Natural killer cell (primary cell): ENCODE data around the gene SLC6A19. TPM values are rescaled to one million over a fixed set of nuclear protein-coding genes. Genes with fewer than 3 reads are reported as not detected.

Experiments used
- ATAC-seq, 3 donors: fragments of 150-1000 bp in 2 of 3; fragments of 200-7000 bp in 1 of 3; cut with Tn5 transposase; 1 replicate in 1 of 3; 2 replicates in 2 of 3; pipeline ENCODE4 v1.10.0; 2021; ENCODE audit warnings: mild to moderate bottlenecking in 2 of 3, moderate library complexity in 2 of 3
- DNase-seq, 2 donors: peaks; one replicate each; pipeline versions ENCODE4 v3.0.0 to v3.0.0-alpha.2; 2013 to 2021; ENCODE audit warnings: mixed read lengths in 1 of 2
- H3K27ac ChIP-seq: one replicate; pipeline ENCODE4 v1.5.1; 2013; ENCODE audit warnings: mild to moderate bottlenecking, low read length
- H3K27me3 ChIP-seq: one replicate; pipeline ENCODE4 v1.6.1; 2013; ENCODE audit warnings: low read length; ENCODE audit not compliant: control insufficient read depth, insufficient read depth
- H3K36me3 ChIP-seq: one replicate; pipeline ENCODE4 v1.6.1; 2013; ENCODE audit warnings: low read length; ENCODE audit not compliant: control insufficient read depth, insufficient read depth
- H3K4me1 ChIP-seq: one replicate; pipeline ENCODE4 v1.6.1; 2013; ENCODE audit warnings: low read length; ENCODE audit not compliant: control insufficient read depth, insufficient read depth
- H3K4me3 ChIP-seq: one replicate; pipeline ENCODE4 v1.5.1; 2013; ENCODE audit warnings: low read length
- H3K9me3 ChIP-seq: one replicate; pipeline ENCODE4 v1.6.1; 2013; ENCODE audit warnings: low read length; ENCODE audit not compliant: control insufficient read depth, insufficient read depth
- H3K27ac Mint-ChIP-seq, 2 donors: one replicate each; pipeline ENCODE4 v1.8.0; 2022; ENCODE audit warnings: mild to moderate bottlenecking in 2 of 2, mixed read lengths in 2 of 2, moderate library complexity in 1 of 2
- H3K27me3 Mint-ChIP-seq, 2 donors: one replicate each; pipeline ENCODE4 v1.8.0; 2022; ENCODE audit warnings: low read depth in 2 of 2, mixed read lengths in 2 of 2
- H3K36me3 Mint-ChIP-seq: one replicate; pipeline ENCODE4 v1.8.0; 2022; ENCODE audit warnings: mixed read lengths
- H3K4me1 Mint-ChIP-seq, 2 donors: one replicate each; pipeline ENCODE4 v1.8.0; 2022; ENCODE audit warnings: mixed read lengths in 2 of 2
- H3K4me3 Mint-ChIP-seq: one replicate; pipeline ENCODE4 v1.8.0; 2022; ENCODE audit warnings: mild to moderate bottlenecking, moderate library complexity, mixed read lengths
- H3K9me3 Mint-ChIP-seq, 2 donors: one replicate each; pipeline ENCODE4 v1.8.0; 2022; ENCODE audit warnings: mixed read lengths in 2 of 2
- WGBS: methylation state at CpG from one replicate; pipeline ENCODE4 v1.1.7; 2013; ENCODE audit warnings: missing lambda C conversion rate; ENCODE audit not compliant: insufficient coverage; 5-methylcytosine and 5-hydroxymethylcytosine counted together
- intact Hi-C: fragments of 100-400 bp; cut with micrococcal nuclease; formaldehyde crosslinking; loops from one replicate; pipeline ENCODE4 v1.14.2; 2022
- total RNA-seq, 4 donors: library from RNA; stranded (reverse); fragments of 120-200 nt in 1 of 4; gene quantifications; one replicate each; pipeline versions ENCODE4 v1.2.3 to v1.2.4, GENCODE V29; 2013 to 2022
- TF ChIP-seq, protein P1 (sequence below): fragments of 200-600 bp; IDR thresholded peaks from one replicate; pipeline ENCODE4 v1.8.0; 2022; ENCODE audit warnings: antibody characterized with exemption

SLC6A19 gene
- total RNA-seq, 3 donors from 2014 or later (not counting 1 experiment from before 2014, with no cell fraction given): not detected

GRCh38 chr5:1243487-1244130 lies 42.2 kb downstream of the SLC6A19 start:
- Histone ChIP-seq H3K27me3 (peaks cover 2% of the 10 kb centered on the region), H3K4me3 (no peak overlapping the region), H3K27ac (no peak overlapping the region), H3K36me3 (no peaks in the 10 kb centered on the region), H3K9me3 (no peaks in the 10 kb centered on the region), H3K4me1 (no peaks in the 10 kb centered on the region)
- H3K36me3 Mint-ChIP-seq: no peaks in the 10 kb centered on the region
- peaks cover 0 to 3% of the 10 kb centered on the region in 2 donors for H3K27me3 Mint-ChIP-seq
- ATAC-seq (no peak), DNase-seq (no peak)
- intact Hi-C loops: no loop called here
- no peak overlapping the region for H3K4me3 Mint-ChIP-seq
- TF ChIP-seq, protein P1, sequence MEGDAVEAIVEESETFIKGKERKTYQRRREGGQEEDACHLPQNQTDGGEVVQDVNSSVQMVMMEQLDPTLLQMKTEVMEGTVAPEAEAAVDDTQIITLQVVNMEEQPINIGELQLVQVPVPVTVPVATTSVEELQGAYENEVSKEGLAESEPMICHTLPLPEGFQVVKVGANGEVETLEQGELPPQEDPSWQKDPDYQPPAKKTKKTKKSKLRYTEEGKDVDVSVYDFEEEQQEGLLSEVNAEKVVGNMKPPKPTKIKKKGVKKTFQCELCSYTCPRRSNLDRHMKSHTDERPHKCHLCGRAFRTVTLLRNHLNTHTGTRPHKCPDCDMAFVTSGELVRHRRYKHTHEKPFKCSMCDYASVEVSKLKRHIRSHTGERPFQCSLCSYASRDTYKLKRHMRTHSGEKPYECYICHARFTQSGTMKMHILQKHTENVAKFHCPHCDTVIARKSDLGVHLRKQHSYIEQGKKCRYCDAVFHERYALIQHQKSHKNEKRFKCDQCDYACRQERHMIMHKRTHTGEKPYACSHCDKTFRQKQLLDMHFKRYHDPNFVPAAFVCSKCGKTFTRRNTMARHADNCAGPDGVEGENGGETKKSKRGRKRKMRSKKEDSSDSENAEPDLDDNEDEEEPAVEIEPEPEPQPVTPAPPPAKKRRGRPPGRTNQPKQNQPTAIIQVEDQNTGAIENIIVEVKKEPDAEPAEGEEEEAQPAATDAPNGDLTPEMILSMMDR: no peak
- no peaks in the 10 kb centered on the region for H3K9me3 Mint-ChIP-seq
- H3K27ac Mint-ChIP-seq: no peak overlapping the region
- no peaks in the 10 kb centered on the region for H3K4me1 Mint-ChIP-seq
- WGBS: 63% methylated on average over 33 of the region's 33 CpGs

DNA sequence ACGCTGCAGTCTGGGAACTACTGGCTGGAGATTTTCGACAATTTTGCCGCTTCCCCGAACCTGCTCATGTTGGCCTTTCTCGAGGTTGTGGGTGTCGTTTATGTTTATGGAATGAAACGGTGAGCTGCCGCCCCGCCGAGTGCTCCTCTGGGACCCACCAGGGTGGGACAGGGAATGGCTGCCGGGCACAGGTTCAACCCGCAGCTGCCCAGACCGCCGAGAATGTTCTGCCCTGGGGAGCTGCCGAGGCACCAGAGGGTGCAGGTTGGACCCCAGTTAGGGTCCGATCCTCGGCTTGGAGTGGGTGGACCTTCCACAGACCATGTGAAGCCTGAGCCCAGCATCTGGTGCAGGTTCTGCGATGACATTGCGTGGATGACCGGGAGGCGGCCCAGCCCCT lies 42.9 kb downstream of the SLC6A19 start:
- Mint-ChIP-seq H3K4me3 (no peak overlapping the region), H3K4me1 (no peaks in the 10 kb centered on the region), H3K36me3 (no peaks in the 10 kb centered on the region), H3K9me3 (no peaks in the 10 kb centered on the region), H3K27me3 (peaks cover 0 to 6% of the 10 kb centered on the region in 2 donors), H3K27ac (no peak overlapping the region)
- 77% methylated on average over 21 of the region's 21 CpGs for WGBS
- H3K4me1 ChIP-seq: no peaks in the 10 kb centered on the region
- no peak overlapping the region for H3K27ac ChIP-seq
- no peak for DNase-seq
- no peak overlapping the region for H3K4me3 ChIP-seq
- H3K9me3 ChIP-seq: no peaks in the 10 kb centered on the region
- no peaks in the 10 kb centered on the region for H3K36me3 ChIP-seq
- H3K27me3 ChIP-seq: peaks cover 2% of the 10 kb centered on the region
- no peak for ATAC-seq
- intact Hi-C loops: no loop called here
- TF ChIP-seq, protein P1: no peak

DNA sequence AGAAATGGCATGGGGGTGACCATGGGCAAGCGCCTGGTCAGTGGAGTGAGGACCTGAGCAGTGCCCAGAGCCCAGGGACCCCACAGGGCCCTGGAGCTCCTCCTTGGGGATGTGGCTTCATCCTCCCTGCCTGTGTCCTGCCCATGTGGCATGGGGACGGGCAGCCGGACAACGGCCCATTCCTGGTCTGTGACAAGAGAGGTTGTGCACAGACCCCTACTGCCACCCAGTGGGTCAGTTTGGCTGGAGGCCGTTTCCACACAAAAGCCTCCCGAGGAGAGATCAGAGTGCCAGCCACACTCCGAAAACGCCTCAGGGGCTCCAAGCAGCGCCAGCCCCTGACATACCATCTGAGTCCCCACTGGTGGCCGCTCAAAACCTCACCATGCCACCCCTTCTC lies 43.6 kb downstream of the SLC6A19 start:
- intact Hi-C loops: no loop called here
- DNase-seq: no peak
- H3K27me3 Mint-ChIP-seq: peaks cover 2 to 6% of the 10 kb centered on the region in 2 donors

More for the DNA sequence above, 43.6 kb downstream of the SLC6A19 start:
- Histone ChIP-seq H3K4me1 (no peaks in the 10 kb centered on the region), H3K36me3 (no peaks in the 10 kb centered on the region), H3K27me3 (peaks cover 2% of the 10 kb centered on the region), H3K9me3 (no peaks in the 10 kb centered on the region), H3K4me3 (no peak overlapping the region), H3K27ac (no peak overlapping the region)
- WGBS: 62% methylated on average over 10 of the region's 10 CpGs
- Mint-ChIP-seq H3K36me3 (no peaks in the 10 kb centered on the region), H3K4me3 (no peak overlapping the region), H3K9me3 (no peaks in the 10 kb centered on the region), H3K27ac (no peak overlapping the region), H3K4me1 (no peaks in the 10 kb centered on the region)
- TF ChIP-seq, protein P1: no peak
- no peak for ATAC-seq
